GM12892 (cell line): ENCODE measurements around the gene MBD3L3.
"Not testable (repeated sequence)": the region's sequence is repeated elsewhere in the genome, so short reads cannot be mapped to it uniquely, and the experiment has no call there.

Source experiments
- POLR2A ChIP-seq: IDR thresholded peaks from 2 replicates; pipeline ENCODE4 v1.6.1; 2011; ENCODE audit warnings: low read depth, low read length, control low read depth
- POLR2AphosphoS5 ChIP-seq: IDR thresholded peaks from 2 replicates; pipeline ENCODE4 v1.6.1; 2011; ENCODE audit warnings: low read depth, low read length, control low read depth

DNA sequence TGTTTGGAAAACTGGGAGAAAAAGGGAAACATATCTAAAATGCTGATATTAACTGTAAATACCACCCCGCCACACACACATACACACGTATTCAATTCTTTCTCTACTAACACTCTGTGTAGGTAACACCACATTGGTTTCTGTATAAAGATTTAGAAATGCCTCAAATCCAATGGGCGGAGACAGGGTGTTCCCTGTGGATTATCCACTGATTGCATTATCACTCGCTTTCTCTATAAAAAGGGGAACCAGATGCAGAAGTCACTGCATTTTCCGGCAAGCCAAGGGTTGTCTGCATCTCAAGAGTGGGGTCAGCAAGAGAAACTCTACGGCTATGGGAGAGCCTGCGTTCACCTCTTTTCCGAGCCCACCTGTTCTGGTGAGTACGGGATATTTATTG lies 28.2 kb downstream of the MBD3L3 start, which contains the start of gene MBD3L5:
- not testable (repeated sequence) for TF ChIP-seq POLR2AphosphoS5, POLR2A
